Prostate gland (tissue), 2 donors: Measurements from ENCODE around the gene CES5A.

Experiments used
- POLR2A ChIP-seq: fragments of 450-650 bp; IDR thresholded peaks from one replicate; pipeline ENCODE4 v1.6.1; 2016; ENCODE audit warnings: antibody characterized with exemption, mild to moderate bottlenecking
- TF ChIP-seq, protein P1 (sequence below), 4 experiments: fragments of 200-600 bp in 2 of 4; fragments of 450-650 bp in 2 of 4; sonication (generic) in 2 of 4; IDR thresholded peaks; 1 replicate in 3 of 4; 2 replicates in 1 of 4; pipeline ENCODE4 v1.5.1; 2016 to 2019; ENCODE audit warnings: antibody characterized with exemption in 4 of 4, mild to moderate bottlenecking in 2 of 4, moderate library complexity in 2 of 4

DNA sequence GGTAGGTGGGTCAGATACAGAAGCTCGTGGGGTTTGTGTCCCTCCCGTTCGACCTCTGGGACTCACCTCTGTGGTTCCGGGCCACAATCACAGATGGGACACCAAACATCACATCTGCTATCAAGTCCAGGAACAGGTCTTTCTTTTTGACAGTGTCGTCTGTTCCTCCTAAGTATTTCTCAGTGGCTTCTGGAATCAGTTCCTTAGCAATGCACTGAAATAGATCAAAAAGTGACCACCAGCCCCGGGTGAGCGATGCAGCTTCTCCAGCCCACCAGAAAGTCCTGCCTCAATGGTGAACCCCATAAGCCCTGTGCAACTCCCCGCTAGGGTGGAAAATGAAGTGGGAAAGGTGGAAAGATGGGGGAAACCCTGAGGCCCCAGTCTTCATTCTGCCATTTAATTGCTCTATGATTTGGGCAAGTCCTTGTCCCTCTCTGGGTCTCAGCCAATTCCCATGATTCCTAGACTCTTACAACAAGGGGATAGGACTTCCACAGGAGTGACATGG, 64.7 kb downstream of the CES5A start:
- TF ChIP-seq, protein P1, sequence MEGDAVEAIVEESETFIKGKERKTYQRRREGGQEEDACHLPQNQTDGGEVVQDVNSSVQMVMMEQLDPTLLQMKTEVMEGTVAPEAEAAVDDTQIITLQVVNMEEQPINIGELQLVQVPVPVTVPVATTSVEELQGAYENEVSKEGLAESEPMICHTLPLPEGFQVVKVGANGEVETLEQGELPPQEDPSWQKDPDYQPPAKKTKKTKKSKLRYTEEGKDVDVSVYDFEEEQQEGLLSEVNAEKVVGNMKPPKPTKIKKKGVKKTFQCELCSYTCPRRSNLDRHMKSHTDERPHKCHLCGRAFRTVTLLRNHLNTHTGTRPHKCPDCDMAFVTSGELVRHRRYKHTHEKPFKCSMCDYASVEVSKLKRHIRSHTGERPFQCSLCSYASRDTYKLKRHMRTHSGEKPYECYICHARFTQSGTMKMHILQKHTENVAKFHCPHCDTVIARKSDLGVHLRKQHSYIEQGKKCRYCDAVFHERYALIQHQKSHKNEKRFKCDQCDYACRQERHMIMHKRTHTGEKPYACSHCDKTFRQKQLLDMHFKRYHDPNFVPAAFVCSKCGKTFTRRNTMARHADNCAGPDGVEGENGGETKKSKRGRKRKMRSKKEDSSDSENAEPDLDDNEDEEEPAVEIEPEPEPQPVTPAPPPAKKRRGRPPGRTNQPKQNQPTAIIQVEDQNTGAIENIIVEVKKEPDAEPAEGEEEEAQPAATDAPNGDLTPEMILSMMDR (IDR thresholded peaks at IDR 0.05): no peak
- TF ChIP-seq POLR2A: no peak
